ENCODE data around the gene FYB1. TPM values are rescaled to one million over a fixed set of nuclear protein-coding genes. Genes with fewer than 3 reads are reported as not detected.
A peak's percentile ranks its signal among the peaks of the same experiment; 100 is the strongest.

The FYB1 gene
- total and polyA plus RNA-seq, 2 donors = 52.9 to 71.8 TPM

DNA sequence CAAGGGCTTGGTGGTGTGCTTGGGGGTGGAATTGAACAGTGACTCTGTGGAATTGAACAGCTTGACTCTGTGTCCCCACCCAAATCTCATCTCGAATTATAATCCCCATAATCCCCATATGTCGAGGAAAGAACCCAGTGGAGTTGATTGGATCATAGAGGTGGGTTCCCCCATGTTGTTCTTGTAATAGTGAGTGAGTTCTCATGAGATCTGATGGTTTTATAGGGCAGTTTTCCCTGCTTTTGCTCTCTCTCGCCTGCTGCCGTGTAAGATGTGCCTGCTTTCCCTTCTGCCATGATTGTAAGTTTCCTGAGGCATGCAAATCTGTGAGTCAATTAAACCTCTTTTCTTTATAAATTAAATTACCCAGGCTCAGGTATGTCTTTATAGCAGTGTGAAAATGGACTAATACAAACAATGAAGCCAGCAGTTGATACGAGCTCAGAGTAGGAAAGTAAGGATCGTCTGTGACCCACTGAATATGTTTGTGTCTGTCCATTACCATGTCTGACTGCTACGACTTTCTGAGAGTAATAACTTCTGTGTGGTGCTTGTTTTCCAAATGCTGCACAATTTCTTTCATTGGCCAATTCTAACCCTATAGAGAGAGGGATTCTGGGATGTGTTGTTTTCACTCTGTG is 127.3 kb downstream of the FYB1 start:
- H3K27ac ChIP-seq (ENCODE audit: low read depth in 1 of 2, low read length in 1 of 2) = no peak overlapping the region
- no peaks in the 10 kb centered on the region for H3K36me3 ChIP-seq (ENCODE audit: control insufficient read depth in 2 of 2, insufficient read depth in 2 of 2, low read length in 1 of 2)
- no peaks in the 10 kb centered on the region for H3K4me1 ChIP-seq (ENCODE audit: control insufficient read depth in 2 of 2, insufficient read depth in 2 of 2, low read length in 2 of 2)
- 96% methylated on average over 7 of the region's 7 CpGs for whole genome bisulfite sequencing
- no peaks in the 10 kb centered on the region for H3K27me3 ChIP-seq (ENCODE audit: control insufficient read depth in 2 of 2, insufficient read depth in 1 of 2, low read length in 1 of 2)
- no peak overlapping the region for H3K4me3 ChIP-seq (ENCODE audit: low read length in 2 of 2)
- no peak for DNase-seq (ENCODE audit: low read depth in 6 of 9, low spot score in 9 of 9)
- no peaks in the 10 kb centered on the region for H3K9me3 ChIP-seq (ENCODE audit: control insufficient read depth in 2 of 2, insufficient read depth in 1 of 2, low read length in 1 of 2)

DNA sequence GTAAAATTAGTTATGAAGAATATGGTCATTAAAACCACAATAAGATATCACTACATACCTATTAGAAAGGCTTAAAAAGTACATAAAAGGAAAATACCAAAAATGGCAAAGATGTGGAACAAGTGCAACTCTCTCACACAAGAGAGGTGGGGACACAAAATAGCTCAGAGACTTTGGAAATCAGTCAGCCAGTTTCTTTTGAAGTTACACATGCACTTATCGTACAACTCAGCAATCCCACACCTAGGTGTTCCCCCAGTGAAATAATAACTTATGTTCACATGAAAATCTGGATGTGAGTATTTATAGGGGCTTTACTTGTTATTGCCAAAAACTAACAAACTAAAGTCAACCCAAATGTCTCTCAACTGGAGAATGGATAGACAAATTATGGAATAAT is 135.4 kb downstream of the FYB1 start:
- Histone ChIP-seq H3K27me3 (ENCODE audit: control insufficient read depth in 2 of 2, insufficient read depth in 1 of 2, low read length in 1 of 2) (no peaks in the 10 kb centered on the region), H3K4me1 (ENCODE audit: control insufficient read depth in 2 of 2, insufficient read depth in 2 of 2, low read length in 2 of 2) (no peaks in the 10 kb centered on the region), H3K27ac (ENCODE audit: low read depth in 1 of 2, low read length in 1 of 2) (no peak overlapping the region), H3K4me3 (ENCODE audit: low read length in 2 of 2) (no peak overlapping the region), H3K9me3 (ENCODE audit: control insufficient read depth in 2 of 2, insufficient read depth in 1 of 2, low read length in 1 of 2) (no peaks in the 10 kb centered on the region), H3K36me3 (ENCODE audit: control insufficient read depth in 2 of 2, insufficient read depth in 2 of 2, low read length in 1 of 2) (no peaks in the 10 kb centered on the region)
- DNase-seq (ENCODE audit: low read depth in 6 of 9, low spot score in 9 of 9) = no peak
- 95% methylated on average over 1 of the region's 1 CpG for WGBS

DNA sequence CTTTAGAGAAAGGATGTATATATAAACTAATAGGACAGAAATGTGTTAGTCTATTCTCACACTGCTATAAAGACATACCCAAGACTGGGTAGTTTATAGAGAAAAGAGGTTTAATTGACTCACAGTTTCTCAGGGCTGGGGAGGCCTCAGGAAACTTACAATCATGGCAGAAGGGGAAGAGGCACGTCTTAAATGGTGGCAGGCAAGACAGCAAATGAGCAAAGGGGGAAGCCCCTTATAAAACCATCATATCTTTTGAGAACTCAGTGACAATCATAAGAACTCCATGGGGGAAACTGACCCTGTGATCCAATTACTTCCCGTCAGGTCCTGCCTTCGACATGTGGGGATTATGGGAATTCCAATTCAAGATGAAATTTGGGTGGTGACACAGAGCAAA is 136.4 kb downstream of the FYB1 start:
- WGBS = 97% methylated on average over 3 of the region's 3 CpGs
- H3K36me3 ChIP-seq (ENCODE audit: control insufficient read depth in 2 of 2, insufficient read depth in 2 of 2, low read length in 1 of 2) = no peaks in the 10 kb centered on the region

DNA sequence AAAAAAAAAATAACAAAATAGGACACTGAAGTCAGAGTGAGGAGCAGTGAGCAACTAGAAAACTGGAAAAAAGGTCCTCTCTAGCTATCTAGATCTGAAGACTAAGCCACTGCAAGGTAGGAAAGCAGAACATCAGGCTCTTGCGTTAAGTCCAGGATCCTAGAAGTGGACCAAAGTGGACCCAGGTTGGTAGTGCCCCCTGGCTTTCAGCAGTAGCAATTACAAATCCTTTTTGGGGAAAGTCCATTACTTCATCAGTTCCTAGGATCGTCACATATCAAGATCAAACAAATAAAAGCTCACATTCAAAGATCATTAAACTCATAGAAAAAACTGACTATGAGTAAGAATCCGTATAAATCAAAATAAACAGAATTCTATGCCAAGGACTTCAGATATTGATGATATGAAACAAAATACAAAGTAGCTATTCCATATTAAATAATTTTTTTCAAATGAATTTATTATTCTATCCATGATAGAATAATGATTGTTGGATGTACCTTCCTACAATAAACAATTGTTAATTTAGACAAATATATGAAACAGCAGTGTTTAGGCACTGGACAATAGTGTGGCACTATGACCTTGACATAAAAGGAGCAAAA is 138.7 kb downstream of the FYB1 start:
- Histone ChIP-seq H3K4me1 (ENCODE audit: control insufficient read depth in 2 of 2, insufficient read depth in 2 of 2, low read length in 2 of 2) (no peaks in the 10 kb centered on the region), H3K36me3 (ENCODE audit: control insufficient read depth in 2 of 2, insufficient read depth in 2 of 2, low read length in 1 of 2) (no peaks in the 10 kb centered on the region), H3K27me3 (ENCODE audit: control insufficient read depth in 2 of 2, insufficient read depth in 1 of 2, low read length in 1 of 2) (no peaks in the 10 kb centered on the region), H3K27ac (ENCODE audit: low read depth in 1 of 2, low read length in 1 of 2) (no peak overlapping the region), H3K4me3 (ENCODE audit: low read length in 2 of 2) (no peak overlapping the region), H3K9me3 (ENCODE audit: control insufficient read depth in 2 of 2, insufficient read depth in 1 of 2, low read length in 1 of 2) (no peaks in the 10 kb centered on the region)
- no peak for DNase-seq (ENCODE audit: low read depth in 6 of 9, low spot score in 9 of 9)
- WGBS = 45% methylated on average over 3 of the region's 3 CpGs

More for the DNA sequence above, 136.4 kb downstream of the FYB1 start:
- Histone ChIP-seq H3K4me3 (ENCODE audit: low read length in 2 of 2) (no peak overlapping the region), H3K27me3 (ENCODE audit: control insufficient read depth in 2 of 2, insufficient read depth in 1 of 2, low read length in 1 of 2) (no peaks in the 10 kb centered on the region), H3K9me3 (ENCODE audit: control insufficient read depth in 2 of 2, insufficient read depth in 1 of 2, low read length in 1 of 2) (no peaks in the 10 kb centered on the region), H3K27ac (ENCODE audit: low read depth in 1 of 2, low read length in 1 of 2) (no peak overlapping the region), H3K4me1 (ENCODE audit: control insufficient read depth in 2 of 2, insufficient read depth in 2 of 2, low read length in 2 of 2) (no peaks in the 10 kb centered on the region)
- DNase-seq (ENCODE audit: low read depth in 6 of 9, low spot score in 9 of 9) = no peak

- no peaks in the 10 kb centered on the region for H3K9me3 ChIP-seq (ENCODE audit: control insufficient read depth in 2 of 2, insufficient read depth in 1 of 2, low read length in 1 of 2)
- no peak overlapping the region for H3K27ac ChIP-seq (ENCODE audit: low read depth in 1 of 2, low read length in 1 of 2)
- no peaks in the 10 kb centered on the region for H3K27me3 ChIP-seq (ENCODE audit: control insufficient read depth in 2 of 2, insufficient read depth in 1 of 2, low read length in 1 of 2)
- H3K36me3 ChIP-seq (ENCODE audit: control insufficient read depth in 2 of 2, insufficient read depth in 2 of 2, low read length in 1 of 2) = no peaks in the 10 kb centered on the region
- 93% methylated on average over 2 of the region's 2 CpGs for WGBS
- no peak overlapping the region for H3K4me3 ChIP-seq (ENCODE audit: low read length in 2 of 2)
- DNase-seq (ENCODE audit: low read depth in 6 of 9, low spot score in 9 of 9) = no peak
- H3K4me1 ChIP-seq (ENCODE audit: control insufficient read depth in 2 of 2, insufficient read depth in 2 of 2, low read length in 2 of 2) = no peaks in the 10 kb centered on the region
These were observed 139.2 kb downstream of the FYB1 start for GRCh38 chr5:39080168-39080567.

GRCh38 chr5:39079147-39079546 is 140.2 kb downstream of the FYB1 start:
- no peaks in the 10 kb centered on the region for H3K36me3 ChIP-seq (ENCODE audit: control insufficient read depth in 2 of 2, insufficient read depth in 2 of 2, low read length in 1 of 2)
- no peaks in the 10 kb centered on the region for H3K27me3 ChIP-seq (ENCODE audit: control insufficient read depth in 2 of 2, insufficient read depth in 1 of 2, low read length in 1 of 2)
- no peaks in the 10 kb centered on the region for H3K4me1 ChIP-seq (ENCODE audit: control insufficient read depth in 2 of 2, insufficient read depth in 2 of 2, low read length in 2 of 2)
- no peak overlapping the region for H3K4me3 ChIP-seq (ENCODE audit: low read length in 2 of 2)
- WGBS = 56% methylated on average over 2 of the region's 2 CpGs
- no peak overlapping the region for H3K27ac ChIP-seq (ENCODE audit: low read depth in 1 of 2, low read length in 1 of 2)
- DNase-seq (ENCODE audit: low read depth in 6 of 9, low spot score in 9 of 9) = no peak
- no peaks in the 10 kb centered on the region for H3K9me3 ChIP-seq (ENCODE audit: control insufficient read depth in 2 of 2, insufficient read depth in 1 of 2, low read length in 1 of 2)

DNA sequence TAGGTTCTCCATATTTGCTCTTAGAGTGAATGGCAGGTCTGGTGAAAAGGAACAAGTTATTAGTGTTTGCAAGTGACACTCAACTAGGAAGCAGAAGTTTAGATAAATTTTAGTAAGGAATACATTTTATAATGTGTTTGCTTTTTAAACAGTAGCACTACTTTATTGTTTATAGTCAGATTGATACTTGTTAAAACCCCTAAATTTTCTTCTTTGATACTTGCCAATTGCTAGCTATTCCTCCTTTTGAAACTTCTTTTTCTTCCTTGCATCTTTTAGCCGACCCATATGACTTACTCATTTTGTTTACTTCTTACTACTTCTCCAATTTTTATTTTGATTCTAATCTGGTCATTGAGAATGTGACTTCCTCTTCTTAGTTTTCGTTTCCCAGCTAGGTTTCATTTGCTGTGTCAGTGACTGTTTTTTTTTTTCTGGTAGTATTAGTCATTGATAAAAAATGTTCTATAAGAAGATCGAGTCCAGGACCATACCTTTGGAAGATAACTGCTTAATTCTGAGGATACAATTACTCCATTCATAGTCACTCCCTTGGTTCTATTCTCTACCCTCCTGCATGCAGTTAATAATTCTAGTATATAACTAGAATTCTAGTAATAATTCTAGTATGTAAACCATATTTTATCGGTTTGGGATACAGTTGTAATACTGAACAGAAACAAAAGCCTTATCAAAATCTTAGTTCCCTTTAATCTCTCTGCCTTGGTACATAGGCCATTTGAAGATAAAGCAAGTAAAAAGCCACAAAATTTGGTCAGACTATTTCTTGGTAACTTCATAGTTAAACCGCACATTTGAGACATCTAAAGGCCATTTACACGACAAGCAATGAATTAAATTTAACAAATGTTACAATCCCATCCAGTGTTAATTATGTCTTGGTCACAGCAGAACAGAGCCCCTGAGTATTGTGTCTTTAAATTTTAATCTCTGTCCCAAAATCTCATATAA is 142.3 kb downstream of the FYB1 start:
- no peaks in the 10 kb centered on the region for H3K4me1 ChIP-seq (ENCODE audit: control insufficient read depth in 2 of 2, insufficient read depth in 2 of 2, low read length in 2 of 2)
- H3K27ac ChIP-seq (ENCODE audit: low read depth in 1 of 2, low read length in 1 of 2) = no peak overlapping the region
- WGBS = 13% methylated on average over 6 of the region's 6 CpGs
- H3K27me3 ChIP-seq (ENCODE audit: control insufficient read depth in 2 of 2, insufficient read depth in 1 of 2, low read length in 1 of 2) = no peaks in the 10 kb centered on the region
- DNase-seq (ENCODE audit: low read depth in 6 of 9, low spot score in 9 of 9) = peak in 1 of 9 donors; percentile 25
- no peak overlapping the region for H3K4me3 ChIP-seq (ENCODE audit: low read length in 2 of 2)
- H3K9me3 ChIP-seq (ENCODE audit: control insufficient read depth in 2 of 2, insufficient read depth in 1 of 2, low read length in 1 of 2) = no peaks in the 10 kb centered on the region
- H3K36me3 ChIP-seq (ENCODE audit: control insufficient read depth in 2 of 2, insufficient read depth in 2 of 2, low read length in 1 of 2) = no peaks in the 10 kb centered on the region

DNA sequence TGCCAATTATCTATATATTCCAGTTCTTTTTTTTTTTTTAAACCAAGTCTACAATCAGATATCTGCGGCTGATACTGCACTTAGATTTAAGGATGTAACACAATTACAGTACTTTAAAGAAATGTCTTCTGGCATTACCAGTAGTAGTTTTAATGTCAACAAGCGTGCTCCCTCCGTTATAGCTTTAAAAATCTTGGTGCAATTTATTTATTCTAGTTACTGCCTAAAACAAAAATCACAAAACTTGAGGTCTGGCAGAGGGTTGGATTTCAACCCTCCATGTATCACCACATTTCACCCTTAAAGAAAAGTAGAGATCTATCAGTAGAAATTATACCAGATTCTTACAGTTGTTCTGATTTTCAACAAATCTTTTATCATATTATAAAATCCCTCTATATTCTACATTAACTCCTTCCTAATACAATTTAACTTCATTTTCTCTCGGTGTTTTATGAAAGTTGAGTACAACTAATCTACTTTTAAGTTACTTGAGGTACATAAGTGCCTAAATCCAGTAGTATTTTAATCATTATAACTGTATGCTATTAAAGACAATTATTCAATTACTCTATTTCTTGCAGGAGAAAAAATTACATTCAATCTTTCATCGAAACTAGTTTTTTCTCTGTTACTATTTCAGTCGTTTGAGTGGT is 143.1 kb downstream of the FYB1 start:
- Histone ChIP-seq H3K36me3 (ENCODE audit: control insufficient read depth in 2 of 2, insufficient read depth in 2 of 2, low read length in 1 of 2) (no peaks in the 10 kb centered on the region), H3K27me3 (ENCODE audit: control insufficient read depth in 2 of 2, insufficient read depth in 1 of 2, low read length in 1 of 2) (no peaks in the 10 kb centered on the region), H3K9me3 (ENCODE audit: control insufficient read depth in 2 of 2, insufficient read depth in 1 of 2, low read length in 1 of 2) (no peaks in the 10 kb centered on the region), H3K4me1 (ENCODE audit: control insufficient read depth in 2 of 2, insufficient read depth in 2 of 2, low read length in 2 of 2) (no peaks in the 10 kb centered on the region), H3K4me3 (ENCODE audit: low read length in 2 of 2) (no peak overlapping the region), H3K27ac (ENCODE audit: low read depth in 1 of 2, low read length in 1 of 2) (no peak overlapping the region)
- WGBS = 76% methylated on average over 6 of the region's 6 CpGs
- DNase-seq (ENCODE audit: low read depth in 6 of 9, low spot score in 9 of 9) = no peak
